ENCODE data around the gene DOCK2.
"Not testable (repeated sequence)": the region's sequence is repeated elsewhere in the genome, so short reads cannot be mapped to it uniquely, and the experiment has no call there.

Gene DOCK2

GRCh38 chr5:170092455-170093101, 455.5 kb downstream of the DOCK2 start:
- Histone ChIP-seq H3K27ac (no peak overlapping the region), H3K9me3 (no peaks in the 10 kb centered on the region), H3K36me3 (no peaks in the 10 kb centered on the region), H3K4me1 (no peaks in the 10 kb centered on the region), H3K27me3 (no peaks in the 10 kb centered on the region), H3K4me3 (no peak overlapping the region)
- TF ChIP-seq CTCF (IDR thresholded peaks at IDR 0.05), result no peak
- intact Hi-C loops (cut with DNase I; ENCODE audit: low total_unique reads), result no loop called here
- no peak for DNase-seq

GRCh38 chr5:170094329-170094728, 457.3 kb downstream of the DOCK2 start:
- H3K4me3 ChIP-seq; H3K9me3 ChIP-seq; DNase-seq; H3K4me1 ChIP-seq; H3K27me3 ChIP-seq; intact Hi-C loops (cut with DNase I; ENCODE audit: low total_unique reads); H3K27ac ChIP-seq; H3K36me3 ChIP-seq: not testable (repeated sequence)

GRCh38 chr5:170095646-170096045, 458.6 kb downstream of the DOCK2 start:
- Histone ChIP-seq H3K4me1 (peaks cover 0 to 3% (median 0%) of the 10 kb centered on the region in 4 donors), H3K27me3 (peaks cover 0 to 6% of the 10 kb centered on the region in 2 donors), H3K9me3 (no peaks in the 10 kb centered on the region), H3K36me3 (no peaks in the 10 kb centered on the region), H3K27ac (no peak overlapping the region), H3K4me3 (no peak overlapping the region)
- intact Hi-C loops (cut with DNase I; ENCODE audit: low total_unique reads), result no loop called here
- DNase-seq, result no peak
- no peak for TF ChIP-seq CTCF (IDR thresholded peaks at IDR 0.05)

GRCh38 chr5:170097934-170098333, 460.9 kb downstream of the DOCK2 start:
- Histone ChIP-seq H3K4me1 (peaks cover 0 to 3% (median 0%) of the 10 kb centered on the region in 4 donors), H3K4me3 (no peak overlapping the region), H3K36me3 (no peaks in the 10 kb centered on the region), H3K27me3 (peaks cover 0 to 6% of the 10 kb centered on the region in 2 donors), H3K27ac (no peak overlapping the region), H3K9me3 (no peaks in the 10 kb centered on the region)
- no peak for DNase-seq
- no peak for TF ChIP-seq CTCF (IDR thresholded peaks at IDR 0.05)
- intact Hi-C loops (cut with DNase I; ENCODE audit: low total_unique reads), result no loop called here

GRCh38 chr5:170100066-170100943, 463.2 kb downstream of the DOCK2 start:
- DNase-seq, result peak; percentile 84
- intact Hi-C loops (cut with DNase I; ENCODE audit: low total_unique reads), result loop anchor here (10.0 kb wide), 1 partner anchor 314 kb away; no protein-coding TSS in a partner anchor

More at GRCh38 chr5:170100066-170100943, 463.2 kb downstream of the DOCK2 start:
- peak; percentile 57 to 62 for TF ChIP-seq CTCF (IDR thresholded peaks at IDR 0.05)
- no peak overlapping the region for H3K4me3 ChIP-seq
- H3K9me3 ChIP-seq, result no peaks in the 10 kb centered on the region
- H3K4me1 ChIP-seq, result peaks cover 0 to 3% (median 0%) of the 10 kb centered on the region in 4 donors
- peaks cover 0 to 6% of the 10 kb centered on the region in 2 donors for H3K27me3 ChIP-seq
- H3K27ac ChIP-seq, result no peak overlapping the region
- H3K36me3 ChIP-seq, result no peaks in the 10 kb centered on the region

Measured in tibial artery (tissue), 4 donors.